GM23248 (cell line): ENCODE data around the gene GMNN.

Experiments used
- EZH2 ChIP-seq: fragments of 200-600 bp; sonication (generic); IDR thresholded peaks from 2 replicates; pipeline ENCODE4 v1.6.1; 2018; ENCODE audit warnings: antibody characterized with exemption, mild to moderate bottlenecking; ENCODE audit not compliant: insufficient read depth, poor library complexity, severe bottlenecking
- EZH2phosphoT487 ChIP-seq: fragments of 200-600 bp; sonication (generic); IDR thresholded peaks from 2 replicates; pipeline ENCODE4 v1.6.1; 2018; ENCODE audit warnings: antibody characterized with exemption, moderate library complexity, mild to moderate bottlenecking, low read depth; ENCODE audit not compliant: insufficient read depth

DNA sequence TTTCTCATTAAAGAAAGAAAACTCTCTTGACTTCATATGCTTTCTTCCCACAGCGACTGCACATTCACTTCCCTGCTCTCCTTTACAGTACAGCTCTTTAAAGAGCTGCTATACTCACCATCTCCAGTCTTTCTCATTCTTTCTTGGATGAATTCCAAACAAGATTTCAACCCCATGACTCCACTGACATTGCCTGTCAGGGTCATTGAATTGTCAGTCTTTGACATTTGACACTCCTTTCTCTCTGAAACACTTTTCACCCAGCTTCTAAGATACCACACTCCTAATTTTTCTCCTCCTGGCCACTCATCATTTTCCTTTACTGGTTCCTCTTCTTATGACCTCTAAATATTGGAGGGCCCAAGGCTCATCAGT is 24.8 kb downstream of the GMNN start:
- TF ChIP-seq EZH2 (no peak), EZH2phosphoT487 (no peak)
